GM19438 (cell line): ENCODE measurements around the gene TRAIP.
"Not testable (repeated sequence)": the region's sequence is repeated elsewhere in the genome, so short reads cannot be mapped to it uniquely, and the experiment has no call there.

Experiments used
- ATAC-seq: cut with Tn5 transposase; IDR thresholded peaks from one replicate; pipeline ENCODE4 v1.9.1; 2021; ENCODE audit warnings: low read depth; ENCODE audit not compliant: unreplicated experiment

The TRAIP gene

DNA sequence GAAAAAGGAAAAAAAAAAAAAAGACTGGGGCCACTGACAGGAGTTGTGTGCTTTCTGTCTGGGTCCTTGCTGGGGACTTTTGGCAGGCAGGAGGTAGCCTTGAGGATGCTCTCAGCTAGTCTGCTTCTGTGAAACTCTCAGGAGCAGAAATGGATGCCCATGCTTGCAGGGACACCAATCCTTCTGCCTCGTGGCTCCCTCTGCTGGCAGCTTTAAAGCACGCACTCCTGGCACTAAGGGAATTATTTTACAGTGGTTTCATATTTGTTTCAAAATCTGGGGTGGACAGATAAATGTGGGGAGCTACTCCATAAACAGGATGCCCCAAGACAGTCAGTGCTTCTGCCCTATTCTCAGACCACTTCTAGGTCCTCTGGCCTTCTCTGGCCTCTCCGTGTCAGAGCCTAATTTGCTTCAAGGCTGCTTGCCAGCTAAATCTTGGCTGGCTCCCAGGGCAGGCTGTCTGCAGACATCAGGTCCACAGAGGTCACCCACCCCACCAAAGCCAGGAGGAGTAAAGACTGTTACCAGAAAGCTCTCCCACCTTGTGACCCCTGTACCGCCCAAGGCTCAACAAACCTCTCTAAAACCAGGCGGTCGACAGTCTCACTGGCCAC lies 17.1 kb downstream of the TRAIP start:
- ATAC-seq = no peak

DNA sequence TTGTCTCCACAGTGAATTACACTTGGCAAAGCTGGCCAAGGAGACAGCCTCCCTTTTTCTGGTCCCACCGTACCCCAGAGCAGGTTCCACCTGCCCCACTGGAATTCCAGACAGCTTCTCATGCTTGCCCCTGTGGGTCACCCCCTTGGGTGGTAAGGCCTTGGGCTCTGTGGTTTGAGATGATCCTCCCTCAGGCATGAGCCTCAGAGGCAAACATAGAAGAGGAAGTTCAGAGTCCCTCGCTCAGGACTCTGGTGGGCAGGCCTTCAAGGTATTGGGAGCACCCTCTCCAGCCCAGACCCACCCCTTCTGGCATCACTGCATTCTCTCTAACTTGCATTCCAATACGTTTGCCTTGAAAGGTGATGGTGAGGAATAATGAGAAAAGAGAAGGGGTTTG lies 25.0 kb downstream of the TRAIP start:
- no peak for ATAC-seq

DNA sequence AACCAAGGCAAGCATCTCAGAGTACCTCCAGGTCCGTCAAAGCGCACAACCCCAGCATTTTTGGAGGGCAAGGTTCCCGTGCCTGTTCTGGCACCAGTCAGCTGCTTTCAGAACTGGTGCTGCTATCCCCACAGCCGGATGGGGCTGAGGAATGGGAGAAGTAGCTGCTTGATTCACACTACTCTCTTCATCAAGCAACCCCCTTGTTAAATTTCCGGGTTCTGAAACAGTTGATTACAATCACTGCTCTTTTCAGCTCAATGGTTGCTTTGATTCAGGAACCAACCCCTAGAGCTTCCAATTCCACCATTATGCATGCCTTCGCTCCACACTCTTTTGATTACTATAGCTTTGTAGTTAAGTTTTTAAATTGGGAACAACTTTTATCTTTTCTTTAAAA lies 30.3 kb downstream of the TRAIP start:
- ATAC-seq = no peak

DNA sequence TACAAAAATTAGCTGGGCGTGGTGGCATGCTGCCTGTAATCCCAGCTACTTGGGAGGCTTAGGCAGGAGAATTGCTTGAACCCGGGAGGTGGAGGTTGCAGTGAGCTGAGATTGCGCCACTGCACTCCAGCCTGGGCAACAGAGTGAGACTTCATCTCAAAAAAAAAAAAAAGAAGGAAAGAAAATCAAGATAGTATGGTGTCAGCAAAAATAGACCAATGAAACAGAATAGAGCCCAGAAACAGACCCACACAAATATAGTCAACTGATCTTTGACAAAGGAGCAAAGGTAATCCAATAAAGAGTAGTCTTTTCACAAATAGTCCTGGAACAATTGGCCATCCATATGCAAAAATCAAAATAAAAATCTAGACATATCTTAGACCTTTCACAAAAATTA lies 33.2 kb downstream of the TRAIP start:
- not testable (repeated sequence) for ATAC-seq

DNA sequence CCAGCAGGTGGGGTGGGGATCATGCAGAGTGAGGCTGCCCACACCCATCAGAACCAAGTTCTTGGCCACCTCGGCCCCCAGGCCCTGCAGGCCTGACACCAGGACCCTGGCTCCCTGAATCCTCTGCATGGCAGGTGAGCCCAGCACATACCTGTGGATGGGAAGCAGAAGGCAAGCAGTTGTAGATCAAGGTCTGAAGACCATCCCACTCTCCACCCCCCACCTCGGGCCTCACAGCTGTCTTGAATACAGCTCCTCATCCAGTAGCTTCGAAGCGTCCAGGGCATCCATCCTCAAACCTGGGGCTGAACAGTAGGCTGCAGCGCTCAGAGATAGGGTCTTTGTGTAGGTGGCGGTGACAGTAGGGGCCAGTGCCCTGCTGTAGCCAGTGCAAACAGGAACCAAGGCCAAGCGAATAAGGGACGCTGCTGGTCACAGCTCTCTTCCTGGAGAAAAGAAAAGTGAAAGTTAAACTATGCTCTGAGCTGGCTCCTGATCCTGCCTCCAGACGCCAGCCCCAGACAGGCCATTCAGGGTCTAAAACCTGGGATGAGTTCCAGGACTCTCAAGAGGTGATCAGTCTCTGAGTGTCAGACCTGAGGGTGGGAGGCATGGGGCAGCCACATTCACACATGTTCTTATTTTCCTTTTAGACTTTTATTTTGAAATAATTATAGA lies 42.7 kb downstream of the TRAIP start, which contains the start of gene UBA7:
UBA7 (minus strand) TSS at position 457 of the 678 bp plus-strand sequence; CDS start at position 291, 166 bp downstream.
- no peak for ATAC-seq

DNA sequence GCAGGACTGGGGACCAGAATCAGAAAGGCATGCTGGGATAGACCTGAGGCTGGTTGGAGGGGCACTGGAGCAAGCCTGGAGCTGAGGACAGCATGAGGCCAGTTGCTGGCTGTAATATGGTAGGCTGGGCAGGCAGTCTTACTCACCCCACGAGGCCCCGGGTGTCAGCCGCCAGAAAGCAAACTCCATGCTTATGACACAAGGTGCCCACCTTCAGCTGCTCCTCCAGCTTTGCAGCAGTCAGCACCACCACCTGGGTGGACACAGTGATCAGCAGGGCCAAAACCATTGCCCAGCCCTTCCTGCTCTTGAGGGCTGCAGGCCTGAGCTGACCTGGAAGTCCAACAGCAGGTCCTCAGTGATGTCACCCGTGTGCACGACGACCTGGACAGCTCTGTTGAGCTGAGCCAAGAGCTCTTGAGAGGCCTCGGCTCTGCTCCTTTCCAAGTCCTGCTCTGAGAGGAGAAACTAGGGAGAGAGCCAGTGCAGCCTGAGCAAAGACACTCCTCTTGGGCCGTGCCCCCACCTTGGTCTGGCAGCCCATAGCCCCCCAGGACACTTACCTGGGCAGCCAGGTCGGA lies 43.4 kb downstream of the TRAIP start:
- ATAC-seq = no peak

DNA sequence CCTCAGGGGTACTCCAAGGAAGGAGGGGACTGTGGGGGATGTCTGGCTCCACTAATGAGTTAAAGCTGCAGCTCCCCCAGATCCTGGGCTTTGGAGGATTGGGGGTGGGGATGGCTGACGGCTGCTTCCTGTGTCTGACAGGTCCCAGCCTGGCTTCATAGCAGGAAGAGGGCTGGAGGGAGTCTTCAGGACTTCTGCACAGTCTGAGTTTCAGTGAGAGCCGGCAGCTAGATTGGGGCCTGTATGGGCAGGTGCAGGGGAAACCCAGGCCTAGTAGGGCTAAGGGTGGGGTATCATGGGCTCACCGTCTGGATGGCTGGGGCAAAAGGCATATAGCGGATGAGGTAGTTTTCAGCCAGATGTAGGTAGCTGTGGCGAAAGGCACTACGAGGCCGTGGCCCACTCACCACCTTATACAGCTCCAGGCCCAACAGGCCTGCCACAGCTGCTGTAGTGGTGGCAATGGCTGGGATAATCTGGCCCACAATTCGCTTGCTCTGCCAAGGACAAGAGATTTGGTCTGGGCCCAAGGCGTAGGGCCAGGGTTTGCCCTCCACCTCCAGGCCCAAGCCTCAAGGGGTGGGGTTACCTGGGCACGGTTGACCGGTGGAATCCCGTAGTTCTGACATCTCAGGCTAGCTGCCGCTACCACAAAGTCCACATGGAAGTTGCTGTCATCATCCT lies 48.8 kb downstream of the TRAIP start:
- no peak for ATAC-seq

DNA sequence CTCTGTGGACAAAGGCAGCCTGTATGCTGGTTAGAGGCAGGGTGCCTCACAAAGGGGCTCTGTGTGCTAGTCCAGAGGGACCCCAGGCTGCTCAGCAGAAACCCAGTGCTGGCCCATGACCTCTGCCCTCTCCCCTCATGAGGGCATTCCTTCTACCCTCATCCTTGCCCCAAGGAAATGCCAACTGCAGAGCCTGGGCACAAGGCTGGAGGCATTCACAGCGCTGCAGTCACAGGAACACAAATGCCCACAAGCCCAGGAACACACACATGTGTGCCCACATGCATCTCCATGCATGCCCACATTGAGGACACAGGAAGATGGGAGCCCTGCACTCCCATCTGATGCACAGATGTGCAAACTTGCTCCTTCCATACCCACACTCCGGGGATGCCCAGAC lies 49.5 kb downstream of the TRAIP start:
- ATAC-seq = no peak

DNA sequence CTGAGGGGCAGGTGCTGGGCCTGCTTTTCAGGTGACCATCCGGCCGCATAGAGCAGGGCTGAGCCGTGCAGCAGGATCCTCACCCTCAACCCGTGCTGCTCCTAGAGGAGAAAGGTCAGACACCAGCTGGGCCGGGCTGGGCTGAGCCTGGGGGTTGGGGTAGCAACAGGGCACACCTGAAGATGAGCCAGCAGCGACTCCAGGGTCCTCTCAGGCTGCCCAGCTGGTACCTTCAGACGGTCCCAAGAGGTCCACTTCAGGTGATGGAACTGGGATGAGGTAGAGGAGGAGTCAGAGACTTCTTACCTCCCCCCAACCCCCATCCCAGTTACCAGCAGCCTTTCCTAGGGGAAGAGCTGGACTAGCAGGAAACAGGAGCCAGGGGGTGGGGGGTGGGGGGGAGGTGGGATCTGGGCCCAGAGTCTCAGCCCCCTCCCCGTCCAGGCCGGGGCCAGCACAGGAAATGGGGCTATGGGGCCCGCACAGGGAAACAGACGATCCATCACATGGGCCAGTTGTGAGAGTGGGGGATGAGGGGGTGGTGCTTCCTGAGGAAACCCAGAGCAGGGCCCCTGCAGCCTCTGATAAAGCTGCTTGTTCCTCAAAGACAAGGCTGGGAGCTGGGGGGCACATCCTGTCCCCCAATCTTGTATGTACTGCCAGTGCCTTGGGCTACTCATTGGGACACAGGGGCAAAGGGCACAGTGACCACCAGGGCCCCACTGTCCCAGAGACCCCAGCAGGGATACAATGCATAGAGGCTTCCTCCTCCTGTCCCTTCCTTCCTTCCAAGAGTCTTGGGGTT lies 50.3 kb downstream of the TRAIP start:
- ATAC-seq = no peak

DNA sequence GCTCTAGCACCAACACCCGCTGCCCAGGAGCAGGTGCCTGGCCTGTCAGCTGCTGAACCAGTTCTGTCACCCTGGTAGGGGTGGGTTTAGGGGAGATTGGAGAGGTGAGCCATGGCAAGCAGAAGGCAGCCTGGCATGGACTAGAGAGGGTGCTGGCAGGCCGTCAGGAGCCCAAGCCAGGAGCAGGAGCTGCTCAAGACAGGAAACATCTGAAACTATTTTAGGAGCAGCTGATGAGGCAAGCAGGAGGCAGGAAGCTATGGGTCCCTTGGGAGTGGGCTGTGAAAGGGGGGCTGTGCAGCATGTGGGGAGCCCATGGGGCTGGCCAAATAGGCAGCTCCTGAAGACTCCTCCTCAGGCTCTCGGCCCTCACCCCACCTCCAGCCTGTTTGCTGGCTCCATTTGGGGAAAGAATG lies 51.0 kb downstream of the TRAIP start:
- ATAC-seq = no peak

DNA sequence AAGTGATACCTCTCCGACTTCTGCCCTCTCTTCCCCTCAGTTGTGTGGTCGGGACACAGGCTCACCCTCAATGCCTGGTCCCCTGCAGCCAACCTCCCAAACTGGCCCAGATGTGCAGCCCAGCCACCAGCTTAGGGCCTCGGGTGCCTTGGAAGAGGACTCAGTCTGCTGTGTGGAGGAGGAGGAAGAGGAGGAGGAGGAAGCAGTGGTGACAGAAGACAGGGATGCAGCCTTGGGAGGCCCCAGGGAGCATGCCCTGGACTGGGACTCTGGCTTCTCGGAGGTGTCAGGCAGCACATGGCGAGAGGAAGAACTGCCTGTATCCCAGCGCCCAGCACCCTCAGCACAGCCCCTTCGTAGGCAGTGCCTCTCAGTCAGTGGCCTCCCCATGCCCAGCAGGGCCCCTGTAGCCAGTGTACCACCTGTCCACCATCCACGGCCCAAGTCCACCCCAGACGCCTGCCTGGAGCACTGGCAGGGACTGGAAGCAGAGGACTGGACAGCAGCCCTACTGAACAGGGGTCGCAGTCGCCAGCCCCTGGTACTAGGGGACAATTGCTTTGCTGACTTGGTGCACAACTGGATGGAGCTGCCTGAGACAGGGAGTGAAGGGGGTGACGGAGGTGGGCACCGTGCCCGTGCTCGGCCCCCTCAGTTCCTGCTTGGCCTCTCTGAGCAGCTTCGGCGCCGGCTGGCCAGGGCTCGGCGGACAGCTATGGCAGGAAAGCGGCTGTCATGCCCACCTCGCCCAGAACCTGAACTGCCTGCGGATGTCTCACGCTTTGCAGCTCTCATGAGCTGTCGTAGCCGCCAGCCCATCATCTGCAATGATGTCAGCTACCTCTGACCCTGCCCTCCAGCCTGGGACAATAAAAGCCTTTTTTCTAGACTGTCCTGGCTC lies 52.0 kb downstream of the TRAIP start:
- no peak for ATAC-seq

DNA sequence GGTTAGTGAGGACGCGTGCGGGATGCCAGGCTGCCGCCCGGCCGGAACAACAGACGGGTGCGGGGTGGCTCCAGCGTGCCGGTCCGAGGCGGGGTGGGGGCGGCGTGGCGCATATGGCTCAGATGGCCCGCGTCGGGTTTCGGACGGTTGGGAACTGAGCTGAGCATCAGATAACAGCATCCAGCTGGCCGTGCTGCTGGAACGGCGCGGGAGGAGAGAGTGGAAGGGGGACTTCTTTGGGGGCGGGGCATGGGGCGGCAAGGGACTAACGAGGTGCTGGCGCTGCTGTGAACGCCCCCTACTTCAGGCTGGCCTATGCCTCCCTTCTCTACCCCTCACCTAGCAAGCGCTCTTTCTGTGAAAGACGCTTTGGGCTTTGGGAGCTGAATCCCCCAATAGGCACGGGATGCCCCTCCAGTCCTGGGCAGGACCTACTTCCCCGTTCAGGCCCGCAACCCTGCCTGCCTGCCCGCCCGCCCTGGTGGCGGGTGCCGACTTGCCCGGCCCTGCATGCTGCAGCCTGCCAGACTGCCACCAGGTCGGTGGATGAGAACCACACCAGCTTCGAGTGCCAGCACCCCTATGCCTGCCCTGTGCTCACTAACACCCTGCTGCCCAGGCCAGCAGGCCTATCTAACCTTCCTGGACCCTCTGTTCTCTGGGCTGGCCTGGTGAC lies 52.8 kb downstream of the TRAIP start:
- peak; percentile 6 for ATAC-seq

DNA sequence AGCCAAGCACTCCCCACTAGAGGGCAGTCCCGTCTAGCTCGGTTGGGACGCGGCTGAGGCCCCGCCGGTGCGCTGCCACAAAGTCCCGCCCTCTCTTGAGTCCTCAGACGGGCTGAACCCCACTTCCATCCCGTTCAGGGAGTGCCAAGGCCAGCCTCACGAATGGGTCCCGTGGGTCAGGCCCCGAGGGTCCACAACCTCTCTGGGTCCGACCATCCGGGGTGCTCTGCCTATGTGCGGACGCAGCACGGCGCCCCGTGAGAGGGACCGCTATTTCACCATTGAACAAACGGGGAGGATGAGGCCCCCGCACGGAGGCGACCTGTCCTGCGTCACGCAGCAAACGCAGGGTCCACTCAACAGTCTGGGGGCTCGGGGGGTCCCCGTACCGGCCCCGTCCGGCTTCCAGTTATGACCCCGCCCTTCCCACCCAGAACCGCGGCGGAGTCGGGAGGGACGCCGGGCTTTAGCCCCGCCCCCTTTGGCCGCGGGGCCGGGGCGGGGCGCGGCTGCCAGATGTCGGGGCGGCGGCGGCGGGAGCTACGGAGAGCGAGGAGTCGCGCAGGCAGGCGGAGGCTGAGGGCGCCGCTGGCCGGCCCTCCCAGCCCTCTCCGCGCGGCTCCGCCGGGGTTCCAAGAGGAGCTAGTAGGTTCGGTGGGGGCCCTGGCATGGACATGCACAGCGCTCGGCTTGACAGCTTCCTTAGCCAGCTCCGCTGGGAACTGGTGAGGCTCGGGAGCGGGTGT lies 53.5 kb downstream of the TRAIP start, which contains the start of gene INKA1:
INKA1 (plus strand) TSS at position 543 of the 746 bp plus-strand sequence; CDS start at position 675, 132 bp downstream.
- ATAC-seq = peak; percentile 48

DNA sequence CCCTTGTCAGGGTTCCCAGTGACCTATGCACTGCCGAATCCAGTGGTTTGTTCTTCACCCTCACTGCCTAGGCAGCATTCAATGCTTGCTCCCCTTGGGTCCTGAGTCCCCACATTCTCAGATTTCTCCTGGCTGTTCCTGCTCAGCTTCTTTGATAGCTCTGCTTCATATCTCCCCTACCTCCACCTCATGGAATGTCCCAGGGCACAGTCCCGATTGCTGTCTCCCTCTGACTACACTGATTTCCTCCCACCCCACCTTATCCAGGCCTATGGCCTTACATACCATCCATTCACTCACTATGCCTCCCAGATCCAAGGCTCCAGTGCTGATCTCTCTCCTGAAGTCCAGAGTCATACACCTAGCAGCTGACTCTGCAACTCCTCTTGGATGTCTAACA lies 55.2 kb downstream of the TRAIP start:
- no peak for ATAC-seq

DNA sequence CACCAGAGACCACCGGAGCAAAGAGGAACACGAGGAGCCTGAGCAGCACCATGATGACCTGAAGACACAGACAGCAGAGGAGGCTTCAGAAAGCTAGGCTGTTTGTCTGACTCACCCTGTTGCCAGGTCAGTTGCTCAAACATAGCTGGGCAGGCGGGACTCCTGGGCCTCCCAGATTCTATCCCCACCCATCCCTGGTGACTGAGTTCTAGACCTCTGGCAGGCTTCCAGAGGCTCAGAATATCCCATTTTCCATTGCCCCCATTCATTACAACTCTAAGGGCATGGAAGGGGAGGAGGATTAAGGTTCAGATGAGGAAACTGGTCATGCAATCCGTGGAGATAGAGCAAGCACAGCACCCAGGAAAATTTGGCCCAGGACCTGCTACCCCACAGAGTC lies 56.6 kb downstream of the TRAIP start, which contains the start of gene CDHR4:
CDHR4 (minus strand) TSS at position 113 of the 400 bp plus-strand sequence; CDS start at position 52, 61 bp downstream.
- no peak for ATAC-seq

DNA sequence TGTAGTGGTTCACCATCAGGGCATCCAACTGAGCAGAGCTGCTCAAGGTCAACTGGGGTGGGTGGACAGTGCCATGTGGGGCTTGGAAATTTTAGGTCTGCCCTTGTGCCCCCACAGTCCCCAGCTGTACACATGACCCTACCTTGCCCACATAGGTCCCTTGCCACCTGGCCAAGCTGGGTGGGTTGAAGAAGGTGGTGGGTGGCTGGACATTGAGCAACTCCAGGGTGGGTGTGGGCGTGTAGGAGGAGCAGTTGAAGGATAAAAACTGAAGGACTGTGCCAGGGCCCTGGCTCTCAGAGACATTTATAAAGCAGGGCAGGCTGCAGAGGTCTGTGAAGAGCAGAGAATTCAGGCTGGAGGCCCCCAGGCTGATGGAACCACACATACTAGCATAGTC lies 57.3 kb downstream of the TRAIP start:
- no peak for ATAC-seq

DNA sequence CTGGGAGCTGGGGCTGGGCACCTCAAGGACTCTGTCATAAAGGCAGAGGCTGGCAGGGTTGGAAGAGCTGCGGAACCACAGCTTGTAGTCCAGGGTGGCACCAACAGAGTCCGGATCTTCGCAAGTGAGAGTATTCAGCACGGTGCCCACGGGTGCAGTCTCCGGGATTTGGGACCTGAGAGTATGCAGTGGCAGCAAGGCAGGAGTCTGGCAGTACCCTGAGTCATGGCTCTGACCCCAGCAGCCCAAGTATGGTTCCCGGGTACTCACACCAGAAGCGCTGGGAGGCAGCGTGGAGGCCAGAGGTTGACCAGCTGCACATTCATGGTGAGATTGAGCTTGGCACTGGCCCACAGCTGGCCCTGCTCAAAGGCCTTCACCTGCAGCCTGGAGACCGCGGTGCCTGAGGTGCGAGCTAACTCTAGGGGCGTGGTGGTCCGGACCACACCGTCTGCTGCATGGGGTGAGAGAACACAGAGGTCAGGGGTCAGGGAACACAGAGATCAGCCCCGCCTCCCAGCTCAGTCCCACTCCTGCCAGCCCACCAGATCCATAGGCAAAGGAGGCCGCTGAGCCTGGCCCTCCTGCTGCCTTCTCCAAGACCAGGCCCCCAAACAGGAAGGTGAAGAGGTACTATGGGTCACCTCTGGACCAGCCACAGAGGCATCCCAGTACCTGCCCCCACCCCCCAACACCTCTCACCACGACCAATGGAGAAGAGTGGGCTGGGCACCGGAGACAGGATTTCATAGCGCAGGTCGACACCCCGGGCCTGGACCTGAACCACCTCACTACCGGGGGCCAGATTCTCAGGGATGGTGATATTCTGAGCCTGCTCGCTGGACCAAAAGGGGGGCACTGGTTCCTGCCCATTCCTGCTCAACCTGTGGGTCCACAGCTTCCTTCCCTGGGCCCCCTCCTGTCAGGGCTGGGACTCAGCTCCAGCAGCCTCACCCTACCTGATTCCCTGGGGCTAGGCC lies 61.1 kb downstream of the TRAIP start:
- ATAC-seq = no peak
